ENCODE measurements around the gene TSSC4.
"Not testable (repeated sequence)": the region's sequence is repeated elsewhere in the genome, so short reads cannot be mapped to it uniquely, and the experiment has no call there.

TSSC4 gene

GRCh38 chr11:2359557-2359956 lies 41.0 kb upstream of the TSSC4 start:
- H3K4me3 ChIP-seq (ENCODE audit: low read length): no peak overlapping the region
- DNase-seq (ENCODE audit: low read depth): no peak
- no peak for TF ChIP-seq CTCF (conservative IDR thresholded peaks at IDR 0.05; ENCODE audit: low read depth, low read length)

- TF ChIP-seq CTCF (conservative IDR thresholded peaks at IDR 0.05; ENCODE audit: low read depth, low read length): no peak
- no peak for DNase-seq (ENCODE audit: low read depth)
- H3K4me3 ChIP-seq (ENCODE audit: low read length): no peak overlapping the region
These were observed 40.4 kb upstream of the TSSC4 start for GRCh38 chr11:2360081-2360642.

GRCh38 chr11:2361565-2361964 lies 39.0 kb upstream of the TSSC4 start:
- no peak overlapping the region for H3K4me3 ChIP-seq (ENCODE audit: low read length)
- no peak for TF ChIP-seq CTCF (conservative IDR thresholded peaks at IDR 0.05; ENCODE audit: low read depth, low read length)
- DNase-seq (ENCODE audit: low read depth): no peak

GRCh38 chr11:2362414-2362813 lies 38.1 kb upstream of the TSSC4 start:
- no peak overlapping the region for H3K4me3 ChIP-seq (ENCODE audit: low read length)
- no peak for DNase-seq (ENCODE audit: low read depth)
- no peak for TF ChIP-seq CTCF (conservative IDR thresholded peaks at IDR 0.05; ENCODE audit: low read depth, low read length)

GRCh38 chr11:2363130-2363529 lies 37.4 kb upstream of the TSSC4 start:
- no peak for DNase-seq (ENCODE audit: low read depth)
- no peak for TF ChIP-seq CTCF (conservative IDR thresholded peaks at IDR 0.05; ENCODE audit: low read depth, low read length)
- H3K4me3 ChIP-seq (ENCODE audit: low read length): no peak overlapping the region

- H3K4me3 ChIP-seq (ENCODE audit: low read length): no peak overlapping the region
- TF ChIP-seq CTCF (conservative IDR thresholded peaks at IDR 0.05; ENCODE audit: low read depth, low read length): no peak
- no peak for DNase-seq (ENCODE audit: low read depth)
These were observed 36.8 kb upstream of the TSSC4 start for GRCh38 chr11:2363577-2364370.

GRCh38 chr11:2364386-2364785 lies 36.2 kb upstream of the TSSC4 start:
- not testable (repeated sequence) for H3K4me3 ChIP-seq (ENCODE audit: low read length); DNase-seq (ENCODE audit: low read depth)

Measured in retinal pigment epithelial cell (primary cell).